HG03175 (cell line): ENCODE measurements around the gene GAA.
"Not testable (repeated sequence)": the region's sequence is repeated elsewhere in the genome, so short reads cannot be mapped to it uniquely, and the experiment has no call there.

Experiments used
- ATAC-seq: cut with Tn5 transposase; IDR thresholded peaks from one replicate; pipeline ENCODE4 v1.9.1; 2021; ENCODE audit warnings: mild to moderate bottlenecking, moderate library complexity; ENCODE audit not compliant: unreplicated experiment

GAA gene

DNA sequence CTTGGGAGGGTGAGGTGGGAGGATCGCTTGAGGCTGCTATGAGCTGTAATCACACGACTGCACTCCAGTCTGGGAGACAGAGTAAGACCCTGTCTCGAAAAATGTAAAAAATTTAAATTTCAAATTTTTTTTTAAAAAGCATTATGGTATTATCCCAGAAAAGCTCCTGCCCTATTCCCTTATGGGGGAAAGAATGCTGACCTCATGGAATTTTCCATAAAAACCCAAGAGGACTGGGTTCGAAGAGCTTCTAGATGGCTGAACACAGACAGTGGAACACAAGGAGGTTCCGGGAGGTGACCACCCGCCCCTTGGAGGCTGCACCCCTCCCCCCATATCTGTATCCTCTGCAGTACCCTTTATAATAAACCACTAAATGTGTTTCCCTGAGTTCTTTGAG lies 41.5 kb downstream of the GAA start:
- ATAC-seq = no peak

- ATAC-seq = no peak
Observed at GRCh38 chr17:80145076-80146075, 44.0 kb downstream of the GAA start.

- ATAC-seq = peak; percentile 2
Observed at GRCh38 chr17:80146121-80147034, 45.0 kb downstream of the GAA start.

- ATAC-seq = peak; percentile 90
Observed at GRCh38 chr17:80147035-80147822, 45.8 kb downstream of the GAA start, which contains the start of gene EIF4A3. EIF4A3 (minus strand) TSS chr17:80147128; CDS start chr17:80146961, 167 bp downstream.

DNA sequence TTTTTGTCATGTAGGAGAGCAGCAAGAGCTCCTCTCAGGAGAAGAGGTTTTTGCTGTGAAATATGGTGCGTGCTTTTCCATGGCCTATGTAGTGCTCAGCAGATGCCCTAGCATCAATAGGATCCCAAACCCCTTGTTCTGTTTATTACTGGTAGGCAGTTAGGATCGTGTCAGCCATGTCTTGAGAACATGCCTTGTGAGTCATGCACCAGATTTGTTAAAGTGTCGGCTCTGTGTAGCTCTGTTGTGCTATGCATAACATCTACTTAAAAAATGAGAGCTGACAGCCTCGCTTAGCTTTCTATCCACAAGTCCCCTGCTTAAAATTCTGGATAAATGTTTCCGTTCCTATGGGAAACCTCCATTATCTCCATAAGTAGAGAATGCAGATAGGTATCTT lies 50.0 kb downstream of the GAA start:
- ATAC-seq = no peak

GRCh38 chr17:80152081-80152702 lies 50.8 kb downstream of the GAA start:
- no peak for ATAC-seq

- ATAC-seq = no peak
Observed at GRCh38 chr17:80153004-80153403, 51.6 kb downstream of the GAA start.

DNA sequence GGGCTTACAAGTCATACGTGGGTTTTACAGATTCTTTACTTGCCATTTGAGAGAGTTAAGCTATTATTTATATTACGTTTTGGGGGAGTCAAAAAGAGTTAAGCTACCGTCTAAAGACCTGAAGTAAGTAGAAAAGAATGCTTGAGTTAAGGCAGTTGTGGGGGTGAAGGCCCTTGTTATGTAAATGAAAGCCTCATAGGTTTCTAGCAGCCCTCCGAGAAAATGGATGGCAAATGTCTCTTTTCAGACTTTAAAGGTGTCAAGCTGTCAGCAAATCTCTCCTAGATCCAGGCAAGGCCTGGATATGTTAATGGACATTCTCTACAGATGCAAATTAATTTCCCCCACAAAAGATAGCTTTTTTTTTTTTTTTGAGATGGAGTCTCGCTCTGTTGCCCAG lies 52.8 kb downstream of the GAA start:
- no peak for ATAC-seq

- not testable (repeated sequence) for ATAC-seq
Observed at GRCh38 chr17:80155600-80155999, 54.2 kb downstream of the GAA start.

GRCh38 chr17:80158846-80159245 lies 57.5 kb downstream of the GAA start:
- ATAC-seq = no peak

DNA sequence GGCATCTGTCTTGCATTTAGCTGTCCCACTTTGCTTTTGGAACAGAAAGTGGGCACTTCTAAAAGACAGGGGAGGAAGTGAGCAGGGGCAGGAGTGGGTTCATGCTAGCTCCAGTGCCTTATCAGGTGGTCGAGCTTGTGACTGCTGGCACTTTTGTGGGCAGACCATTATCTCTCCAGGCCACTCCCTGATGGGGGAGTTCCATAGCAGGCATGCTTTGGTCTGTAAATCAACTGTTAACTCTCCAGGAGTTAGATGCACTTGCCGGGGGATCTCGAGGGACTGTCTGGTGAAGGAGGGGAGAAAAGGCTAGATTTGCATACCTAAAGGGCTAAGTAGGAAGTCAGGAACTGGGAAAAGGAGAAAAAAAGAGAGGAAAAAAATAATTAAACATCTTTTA lies 59.2 kb downstream of the GAA start:
- ATAC-seq = no peak

GRCh38 chr17:80163336-80163735 lies 62.0 kb downstream of the GAA start:
- ATAC-seq = no peak

GRCh38 chr17:80164185-80164584 lies 62.8 kb downstream of the GAA start:
- ATAC-seq = no peak

- no peak for ATAC-seq
Observed at GRCh38 chr17:80166446-80166845, 65.1 kb downstream of the GAA start.

- no peak for ATAC-seq
Observed at GRCh38 chr17:80168371-80168770, 67.0 kb downstream of the GAA start.

GRCh38 chr17:80169107-80169506 lies 67.7 kb downstream of the GAA start:
- no peak for ATAC-seq
